Measurements from ENCODE around the gene DDX42.

Gene DDX42

DNA sequence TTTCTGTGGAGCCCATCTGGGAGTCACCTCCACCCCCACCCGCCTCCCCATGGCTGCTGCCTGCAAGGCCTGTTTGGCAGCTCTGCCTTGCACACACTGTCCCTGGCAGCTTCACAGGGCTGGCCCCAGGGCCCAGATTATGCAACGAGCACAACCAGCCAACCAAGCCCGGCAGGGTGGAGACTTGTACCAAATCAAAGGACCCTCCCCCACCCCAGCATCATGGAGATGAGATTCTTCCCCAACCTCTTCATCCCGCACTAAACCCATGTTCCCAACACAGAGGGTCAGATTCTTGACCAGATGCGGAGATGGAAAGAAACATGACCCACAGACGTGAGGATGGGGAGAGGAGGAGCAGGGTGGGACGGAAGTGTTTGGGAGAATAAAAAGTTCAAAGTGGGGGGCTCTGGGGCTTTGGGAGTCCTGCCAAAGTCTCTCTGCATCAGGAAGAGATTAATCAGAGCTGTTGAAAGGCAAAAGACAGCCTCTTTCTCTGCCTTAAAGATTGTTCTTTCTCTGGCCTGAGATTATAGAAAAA is 64.7 kb downstream of the DDX42 start:
- Histone ChIP-seq H3K36me3 (ENCODE audit: control insufficient read depth, low read length) (peaks cover 66% of the 10 kb centered on the region), H3K27me3 (ENCODE audit: control insufficient read depth, low read length) (no peaks in the 10 kb centered on the region), H3K4me2 (ENCODE audit: low read length) (peak overlapping the region; percentile 98), H4K20me1 (ENCODE audit: control insufficient read depth, insufficient read depth, low read depth, low read length) (no peaks in the 10 kb centered on the region; the same call in 1 of the 2 replicates), H3K4me1 (ENCODE audit: control insufficient read depth, low read length) (peaks cover 45% of the 10 kb centered on the region), H3K4me3 (ENCODE audit: low read length) (peak overlapping the region; percentile 87; the same call in 1 of the 2 replicates), H3K9me3 (ENCODE audit: control insufficient read depth, insufficient read depth, low read length) (no peaks in the 10 kb centered on the region), H3K27ac (ENCODE audit: low read depth, low read length) (peak overlapping the region; percentile 50), H3K79me2 (ENCODE audit: control insufficient read depth, low read length) (peaks cover 64% of the 10 kb centered on the region), H3K9me2 (replicated peaks; ENCODE audit: control insufficient read depth, low read length) (no peaks in the 10 kb centered on the region), H3F3A (ENCODE audit: control insufficient read depth, insufficient read depth) (peaks cover 15% of the 10 kb centered on the region)
- TF ChIP-seq, protein P1, sequence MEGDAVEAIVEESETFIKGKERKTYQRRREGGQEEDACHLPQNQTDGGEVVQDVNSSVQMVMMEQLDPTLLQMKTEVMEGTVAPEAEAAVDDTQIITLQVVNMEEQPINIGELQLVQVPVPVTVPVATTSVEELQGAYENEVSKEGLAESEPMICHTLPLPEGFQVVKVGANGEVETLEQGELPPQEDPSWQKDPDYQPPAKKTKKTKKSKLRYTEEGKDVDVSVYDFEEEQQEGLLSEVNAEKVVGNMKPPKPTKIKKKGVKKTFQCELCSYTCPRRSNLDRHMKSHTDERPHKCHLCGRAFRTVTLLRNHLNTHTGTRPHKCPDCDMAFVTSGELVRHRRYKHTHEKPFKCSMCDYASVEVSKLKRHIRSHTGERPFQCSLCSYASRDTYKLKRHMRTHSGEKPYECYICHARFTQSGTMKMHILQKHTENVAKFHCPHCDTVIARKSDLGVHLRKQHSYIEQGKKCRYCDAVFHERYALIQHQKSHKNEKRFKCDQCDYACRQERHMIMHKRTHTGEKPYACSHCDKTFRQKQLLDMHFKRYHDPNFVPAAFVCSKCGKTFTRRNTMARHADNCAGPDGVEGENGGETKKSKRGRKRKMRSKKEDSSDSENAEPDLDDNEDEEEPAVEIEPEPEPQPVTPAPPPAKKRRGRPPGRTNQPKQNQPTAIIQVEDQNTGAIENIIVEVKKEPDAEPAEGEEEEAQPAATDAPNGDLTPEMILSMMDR (IDR thresholded peaks at IDR 0.05; ENCODE audit: low read depth, low read length, poor library complexity, severe bottlenecking), result no peak
- TF ChIP-seq EZH2phosphoT487 (IDR thresholded peaks at IDR 0.05; ENCODE audit: borderline replicate concordance, low read length), result no peak

DNA sequence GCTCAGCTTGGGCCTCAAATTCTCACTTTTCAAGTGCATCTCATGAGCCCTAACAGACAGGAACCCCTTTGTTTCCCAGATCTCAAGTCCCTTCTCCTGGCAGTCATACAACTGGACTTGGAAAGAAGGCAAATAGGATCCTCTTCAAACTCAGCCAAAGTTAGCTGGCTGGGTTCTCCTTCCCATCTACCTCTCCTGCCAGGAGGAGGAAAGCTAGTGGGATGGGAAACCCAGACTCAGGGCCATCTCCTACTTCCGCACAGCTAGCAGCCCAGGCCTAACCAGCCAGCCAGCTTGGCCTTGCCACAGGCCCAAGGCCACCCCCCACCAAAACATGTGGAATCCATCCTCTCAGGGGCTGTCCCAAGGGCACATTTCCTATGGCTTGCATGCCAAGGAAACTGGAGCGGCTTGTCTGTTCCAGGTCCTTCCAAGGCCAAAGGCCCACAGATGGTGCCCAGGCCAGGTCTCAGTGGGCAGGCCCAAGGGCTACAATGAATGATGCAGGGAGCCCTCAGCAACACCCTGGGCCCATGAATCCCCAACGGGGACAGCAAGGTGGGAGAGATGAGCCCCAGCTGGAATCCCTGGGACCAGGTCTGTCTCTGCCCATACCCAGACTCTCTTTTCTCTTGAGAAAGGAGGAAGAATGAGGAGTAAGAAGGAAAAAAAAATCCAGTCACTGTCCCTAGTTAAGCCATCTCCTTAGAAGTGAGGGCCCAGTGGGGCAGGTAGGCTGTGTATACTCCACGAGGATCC is 66.8 kb downstream of the DDX42 start:
- TF ChIP-seq, protein P1 (IDR thresholded peaks at IDR 0.05; ENCODE audit: low read depth, low read length, poor library complexity, severe bottlenecking), result no peak
- no peak for TF ChIP-seq EZH2phosphoT487 (IDR thresholded peaks at IDR 0.05; ENCODE audit: borderline replicate concordance, low read length)
- H3K27ac ChIP-seq (ENCODE audit: low read depth, low read length), result peak overlapping the region; percentile 75

DNA sequence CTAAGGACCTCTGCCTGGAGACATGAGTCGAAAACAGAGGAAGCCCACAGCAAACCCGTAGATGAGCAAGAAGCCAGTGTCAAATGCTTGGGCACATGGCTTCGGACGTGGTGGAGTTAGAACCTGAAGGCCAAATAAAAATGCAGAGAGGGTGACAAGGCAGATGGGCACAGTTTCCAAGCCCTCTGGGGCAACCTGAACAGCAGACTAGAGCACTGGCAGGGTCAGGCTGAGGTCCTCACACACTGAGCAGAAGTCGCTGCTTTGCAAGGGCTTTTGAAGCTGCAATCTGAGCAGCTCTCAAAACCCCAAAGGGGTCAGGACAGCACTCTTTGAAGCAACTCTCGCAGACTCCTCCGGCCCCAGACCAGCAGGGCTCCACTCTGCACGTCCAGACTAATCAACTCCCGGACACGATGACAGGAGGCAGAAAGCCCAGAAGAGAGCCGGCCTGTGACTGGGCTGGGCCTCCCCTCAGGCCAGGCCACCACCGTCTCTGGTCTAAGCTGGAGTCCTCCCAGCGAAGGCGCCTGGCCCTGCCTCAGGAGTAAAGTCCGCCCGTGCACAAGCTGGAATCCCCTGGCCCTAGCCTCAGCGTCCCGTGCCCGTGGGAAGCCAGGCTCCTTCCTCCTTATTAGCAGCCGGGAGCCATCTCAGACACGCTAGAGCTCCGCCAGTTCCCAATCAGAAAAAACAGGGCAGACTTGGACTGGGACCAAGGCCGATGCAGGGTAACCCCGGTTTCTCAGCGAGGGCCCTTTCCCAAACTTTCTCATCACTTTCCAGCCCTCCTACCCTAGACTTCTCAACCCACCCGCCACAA is 67.6 kb downstream of the DDX42 start:
- peaks cover 21% of the 10 kb centered on the region for H3F3A ChIP-seq (ENCODE audit: control insufficient read depth, insufficient read depth)
- peaks cover 58% of the 10 kb centered on the region for H3K79me2 ChIP-seq (ENCODE audit: control insufficient read depth, low read length)
- H3K27ac ChIP-seq (ENCODE audit: low read depth, low read length), result peak overlapping the region; percentile 75
- TF ChIP-seq, protein P1 (IDR thresholded peaks at IDR 0.05; ENCODE audit: low read depth, low read length, poor library complexity, severe bottlenecking), result no peak
- no peak for TF ChIP-seq EZH2phosphoT487 (IDR thresholded peaks at IDR 0.05; ENCODE audit: borderline replicate concordance, low read length)
- no peaks in the 10 kb centered on the region for H3K9me3 ChIP-seq (ENCODE audit: control insufficient read depth, insufficient read depth, low read length)
- H3K36me3 ChIP-seq (ENCODE audit: control insufficient read depth, low read length), result peaks cover 42% of the 10 kb centered on the region
- no peaks in the 10 kb centered on the region for H3K27me3 ChIP-seq (ENCODE audit: control insufficient read depth, low read length)
- no peaks in the 10 kb centered on the region; the same call in 1 of the 2 replicates for H4K20me1 ChIP-seq (ENCODE audit: control insufficient read depth, insufficient read depth, low read depth, low read length)
- peaks cover 41% of the 10 kb centered on the region for H3K4me1 ChIP-seq (ENCODE audit: control insufficient read depth, low read length)
- H3K4me2 ChIP-seq (ENCODE audit: low read length), result peak overlapping the region; percentile 98
- H3K4me3 ChIP-seq (ENCODE audit: low read length), result peak overlapping the region; percentile 87
- no peaks in the 10 kb centered on the region for H3K9me2 ChIP-seq (replicated peaks; ENCODE audit: control insufficient read depth, low read length)

More for the DNA sequence above, 66.8 kb downstream of the DDX42 start:
- H3K27me3 ChIP-seq (ENCODE audit: control insufficient read depth, low read length), result no peaks in the 10 kb centered on the region
- H3K4me1 ChIP-seq (ENCODE audit: control insufficient read depth, low read length), result peaks cover 41% of the 10 kb centered on the region
- no peaks in the 10 kb centered on the region for H3K9me3 ChIP-seq (ENCODE audit: control insufficient read depth, insufficient read depth, low read length)
- peaks cover 22% of the 10 kb centered on the region for H3F3A ChIP-seq (ENCODE audit: control insufficient read depth, insufficient read depth)
- H3K4me3 ChIP-seq (ENCODE audit: low read length), result peak overlapping the region; percentile 87
- peaks cover 59% of the 10 kb centered on the region for H3K79me2 ChIP-seq (ENCODE audit: control insufficient read depth, low read length)
- no peaks in the 10 kb centered on the region for H3K9me2 ChIP-seq (replicated peaks; ENCODE audit: control insufficient read depth, low read length)
- peaks cover 49% of the 10 kb centered on the region for H3K36me3 ChIP-seq (ENCODE audit: control insufficient read depth, low read length)
- no peaks in the 10 kb centered on the region; the same call in 1 of the 2 replicates for H4K20me1 ChIP-seq (ENCODE audit: control insufficient read depth, insufficient read depth, low read depth, low read length)
- peak overlapping the region; percentile 98 for H3K4me2 ChIP-seq (ENCODE audit: low read length)

All from DOHH2 (cell line).